ENCODE measurements around the gene CDR2. TPM values are rescaled to one million over a fixed set of nuclear protein-coding genes. Genes with fewer than 3 reads are reported as not detected.
A peak's percentile ranks its signal among the peaks of the same experiment; 100 is the strongest.

CDR2 gene
- total RNA-seq, 1 donor from 2014 or later = 18.9 TPM

DNA sequence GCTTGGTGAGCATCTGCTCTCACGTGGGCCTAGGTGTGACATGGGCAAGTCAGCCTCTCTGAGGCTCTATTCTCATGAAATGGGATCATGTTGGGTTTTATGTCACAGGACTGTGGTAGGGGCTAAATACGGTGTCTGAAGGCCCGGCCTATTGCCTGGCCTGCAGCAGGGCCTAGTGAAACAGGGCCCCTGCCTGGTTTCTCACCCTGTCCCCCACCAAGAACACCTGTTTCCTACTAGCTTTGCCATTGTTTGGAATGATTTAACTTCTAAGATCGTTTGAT lies 48.1 kb downstream of the CDR2 start:
- Mint-ChIP-seq H3K4me3 (no peak overlapping the region), H3K9me3 (no peaks in the 10 kb centered on the region), H3K36me3 (peaks cover 2% of the 10 kb centered on the region), H3K4me1 (ENCODE audit: unreplicated experiment) (no peaks in the 10 kb centered on the region), H3K27ac (no peak overlapping the region), H3K27me3 (no peaks in the 10 kb centered on the region)
- DNase-seq (ENCODE audit: extremely low spot score, unreplicated experiment) = no peak
- TF ChIP-seq, protein P1, sequence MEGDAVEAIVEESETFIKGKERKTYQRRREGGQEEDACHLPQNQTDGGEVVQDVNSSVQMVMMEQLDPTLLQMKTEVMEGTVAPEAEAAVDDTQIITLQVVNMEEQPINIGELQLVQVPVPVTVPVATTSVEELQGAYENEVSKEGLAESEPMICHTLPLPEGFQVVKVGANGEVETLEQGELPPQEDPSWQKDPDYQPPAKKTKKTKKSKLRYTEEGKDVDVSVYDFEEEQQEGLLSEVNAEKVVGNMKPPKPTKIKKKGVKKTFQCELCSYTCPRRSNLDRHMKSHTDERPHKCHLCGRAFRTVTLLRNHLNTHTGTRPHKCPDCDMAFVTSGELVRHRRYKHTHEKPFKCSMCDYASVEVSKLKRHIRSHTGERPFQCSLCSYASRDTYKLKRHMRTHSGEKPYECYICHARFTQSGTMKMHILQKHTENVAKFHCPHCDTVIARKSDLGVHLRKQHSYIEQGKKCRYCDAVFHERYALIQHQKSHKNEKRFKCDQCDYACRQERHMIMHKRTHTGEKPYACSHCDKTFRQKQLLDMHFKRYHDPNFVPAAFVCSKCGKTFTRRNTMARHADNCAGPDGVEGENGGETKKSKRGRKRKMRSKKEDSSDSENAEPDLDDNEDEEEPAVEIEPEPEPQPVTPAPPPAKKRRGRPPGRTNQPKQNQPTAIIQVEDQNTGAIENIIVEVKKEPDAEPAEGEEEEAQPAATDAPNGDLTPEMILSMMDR (conservative IDR thresholded peaks at IDR 0.05) = no peak

DNA sequence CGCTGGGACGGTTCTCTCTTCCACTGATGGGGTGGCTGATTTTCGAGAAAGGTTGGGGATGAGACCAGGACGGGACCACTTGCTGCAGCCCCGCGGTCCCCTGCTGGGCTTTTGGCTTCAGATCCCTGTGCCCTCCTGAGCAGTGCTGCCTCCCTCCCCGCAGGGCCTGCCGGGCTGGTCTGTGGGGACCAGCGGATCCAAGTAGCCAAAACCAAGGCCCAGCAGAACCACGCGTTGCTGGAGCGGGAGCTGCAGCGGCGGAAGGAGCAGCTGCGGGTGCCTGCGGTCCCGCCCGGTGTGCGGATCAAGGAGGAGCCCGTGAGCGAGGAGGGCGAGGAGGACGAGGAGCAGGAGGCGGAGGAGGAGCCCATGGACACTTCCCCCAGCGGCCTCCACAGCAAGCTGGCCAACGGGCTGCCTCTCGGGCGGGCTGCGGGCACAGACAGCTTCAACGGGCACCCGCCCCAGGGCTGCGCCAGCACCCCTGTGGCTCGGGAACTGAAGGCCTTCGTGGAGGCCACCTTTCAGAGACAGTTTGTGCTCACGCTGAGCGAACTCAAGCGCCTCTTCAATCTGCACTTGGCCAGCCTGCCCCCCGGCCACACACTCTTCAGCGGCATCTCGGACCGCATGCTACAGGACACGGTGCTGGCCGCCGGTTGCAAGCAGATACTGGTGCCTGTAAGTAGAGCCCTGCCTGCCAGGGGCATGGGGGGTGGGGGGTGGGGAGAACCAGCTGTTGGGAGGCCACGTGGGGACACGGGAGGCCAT lies 48.6 kb downstream of the CDR2 start:
- TF ChIP-seq, protein P1 (conservative IDR thresholded peaks at IDR 0.05) = no peak
- no peaks in the 10 kb centered on the region for H3K4me1 Mint-ChIP-seq (ENCODE audit: unreplicated experiment)
- peaks cover 4% of the 10 kb centered on the region for H3K36me3 Mint-ChIP-seq

DNA sequence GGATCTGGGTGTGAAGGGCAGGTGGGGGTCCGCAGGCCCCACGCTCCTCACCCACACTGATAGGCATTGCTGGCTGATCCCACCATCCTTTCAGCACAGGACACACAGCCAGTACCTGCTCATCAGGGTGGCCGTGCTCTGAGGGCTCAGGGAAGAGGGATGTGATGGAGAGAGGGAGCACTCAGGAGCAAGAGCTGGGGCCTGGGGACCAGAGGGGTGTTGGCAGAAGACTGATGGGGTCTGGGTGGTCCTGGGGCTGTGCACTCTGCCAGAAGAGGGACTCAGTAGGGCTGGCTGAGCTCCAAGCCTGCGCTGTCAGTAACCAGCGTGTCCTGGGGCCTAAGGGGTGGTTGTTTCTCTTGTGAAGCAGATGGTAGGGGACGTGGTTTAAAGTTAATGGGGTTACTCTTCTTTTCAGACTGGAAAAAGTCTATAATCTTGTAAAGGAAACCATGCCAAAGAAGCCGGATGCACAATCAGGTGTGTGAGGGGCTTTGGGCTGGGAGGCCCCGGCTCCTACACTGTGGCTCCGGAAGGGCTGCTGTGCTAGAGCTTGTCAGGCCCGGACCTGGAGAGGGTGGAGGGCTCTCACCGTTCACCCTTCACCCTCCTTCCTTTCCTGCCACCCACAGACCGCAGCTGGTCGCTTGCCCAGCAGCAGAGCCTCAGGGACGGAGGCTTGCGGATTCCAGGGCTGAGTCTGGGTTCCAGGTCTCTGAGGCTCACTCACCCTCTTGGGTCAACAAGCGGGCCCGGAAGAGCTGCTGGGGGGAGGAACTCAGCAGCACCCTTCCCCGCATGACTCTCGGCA lies 49.4 kb downstream of the CDR2 start:
- Mint-ChIP-seq H3K27me3 (no peaks in the 10 kb centered on the region), H3K4me3 (no peak overlapping the region), H3K27ac (no peak overlapping the region), H3K9me3 (no peaks in the 10 kb centered on the region), H3K36me3 (peaks cover 4% of the 10 kb centered on the region), H3K4me1 (ENCODE audit: unreplicated experiment) (no peaks in the 10 kb centered on the region)
- TF ChIP-seq, protein P1 (conservative IDR thresholded peaks at IDR 0.05) = no peak
- DNase-seq (ENCODE audit: extremely low spot score, unreplicated experiment) = no peak

More for the DNA sequence above, 48.6 kb downstream of the CDR2 start:
- Mint-ChIP-seq H3K9me3 (no peaks in the 10 kb centered on the region), H3K27ac (no peak overlapping the region), H3K27me3 (no peaks in the 10 kb centered on the region), H3K4me3 (no peak overlapping the region)
- no peak for DNase-seq (ENCODE audit: extremely low spot score, unreplicated experiment)

DNA sequence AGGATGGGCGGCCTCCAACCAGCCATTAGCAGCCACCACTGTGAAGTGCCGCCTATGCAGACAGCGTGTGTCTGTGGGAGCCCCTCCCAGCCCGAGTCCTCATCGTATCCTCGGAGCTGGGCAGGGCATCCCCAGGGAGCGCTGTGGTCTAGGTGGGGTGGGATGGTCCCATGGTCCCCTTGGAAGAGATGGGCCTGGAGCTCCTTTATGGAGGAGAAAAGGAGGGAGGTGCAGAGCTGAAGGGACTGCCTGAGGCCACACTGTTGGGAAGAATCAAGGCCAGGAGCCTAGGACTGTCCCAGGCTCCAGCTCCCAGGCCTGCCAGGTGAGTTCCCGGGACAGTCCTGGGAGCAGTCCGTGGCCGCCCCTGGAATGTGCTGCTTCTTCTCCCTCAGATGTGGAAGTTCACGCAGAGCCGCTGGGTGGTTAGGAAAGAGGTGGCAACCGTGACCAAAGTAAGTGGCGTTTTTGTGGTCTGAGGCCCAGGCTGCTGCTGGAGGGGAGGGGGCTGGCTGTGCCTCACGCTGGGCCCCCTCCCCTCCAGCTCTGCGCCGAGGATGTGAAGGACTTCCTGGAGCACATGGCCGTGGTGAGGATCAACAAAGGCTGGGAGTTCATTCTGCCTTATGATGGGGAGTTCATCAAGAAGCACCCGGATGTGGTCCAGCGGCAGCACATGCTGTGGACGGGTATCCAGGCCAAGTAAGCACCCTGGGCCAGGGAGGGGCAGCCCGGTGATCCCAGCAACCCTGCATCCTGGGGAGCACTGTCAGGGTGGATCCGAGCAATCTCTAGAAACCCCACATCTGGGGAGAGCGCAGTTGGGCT lies 50.2 kb downstream of the CDR2 start:
- peak; percentile 50 for DNase-seq (ENCODE audit: extremely low spot score, unreplicated experiment)
- H3K36me3 Mint-ChIP-seq = peaks cover 4% of the 10 kb centered on the region
- no peak overlapping the region for H3K4me3 Mint-ChIP-seq
- no peaks in the 10 kb centered on the region for H3K9me3 Mint-ChIP-seq
- H3K4me1 Mint-ChIP-seq (ENCODE audit: unreplicated experiment) = no peaks in the 10 kb centered on the region
- TF ChIP-seq, protein P1 (conservative IDR thresholded peaks at IDR 0.05) = no peak
- no peaks in the 10 kb centered on the region for H3K27me3 Mint-ChIP-seq
- no peak overlapping the region for H3K27ac Mint-ChIP-seq

DNA sequence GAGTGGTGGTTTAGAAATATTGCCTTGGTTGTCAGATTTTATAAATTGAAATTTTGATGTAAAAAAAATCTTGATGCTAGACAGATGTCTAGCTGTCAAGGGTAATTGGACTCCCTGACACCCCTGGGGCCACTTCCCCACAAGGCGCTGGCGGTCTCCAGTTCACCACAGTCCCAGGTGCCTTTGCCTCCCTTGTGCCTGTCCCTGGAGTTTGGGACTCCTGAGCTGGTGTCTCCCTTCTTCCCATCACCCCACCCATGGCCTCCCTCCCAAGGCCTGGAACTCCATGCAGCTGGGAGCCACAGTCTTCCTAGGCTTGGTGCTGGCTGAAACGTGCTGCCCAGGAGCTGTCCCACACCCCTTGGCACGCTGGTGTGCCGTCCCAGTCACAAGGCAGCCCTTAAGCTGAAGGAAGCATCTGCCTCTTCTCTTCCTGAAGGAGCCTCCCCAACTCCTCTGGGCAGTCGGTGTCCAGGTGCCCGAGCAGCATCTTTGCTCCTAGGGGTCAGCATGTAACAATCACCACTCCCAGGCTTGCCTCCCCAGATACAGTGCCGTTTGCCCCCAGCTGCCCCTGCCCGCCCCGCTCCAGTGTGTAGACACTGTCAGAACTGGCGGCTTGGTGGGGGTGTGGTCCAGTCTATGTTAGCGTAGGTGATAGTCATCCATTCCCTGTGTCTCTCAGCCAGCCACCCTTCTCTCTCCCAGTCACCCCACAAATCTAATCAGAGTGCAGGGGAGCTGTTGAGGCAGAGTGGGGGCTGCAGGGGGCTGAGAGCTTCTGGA lies 51.1 kb downstream of the CDR2 start:
- TF ChIP-seq, protein P1 (conservative IDR thresholded peaks at IDR 0.05) = no peak
- Mint-ChIP-seq H3K27me3 (no peaks in the 10 kb centered on the region), H3K27ac (no peak overlapping the region), H3K4me3 (no peak overlapping the region), H3K36me3 (peaks cover 4% of the 10 kb centered on the region), H3K4me1 (ENCODE audit: unreplicated experiment) (no peaks in the 10 kb centered on the region), H3K9me3 (no peaks in the 10 kb centered on the region)
- peak; percentile 56 for DNase-seq (ENCODE audit: extremely low spot score, unreplicated experiment)
